GM12878 (cell line): ENCODE measurements around the gene PSMD11. TPM values are rescaled to one million over a fixed set of nuclear protein-coding genes. Genes with fewer than 3 reads are reported as not detected.
A peak's percentile ranks its signal among the peaks of the same experiment; 100 is the strongest.
"Not testable (repeated sequence)": the region's sequence is repeated elsewhere in the genome, so short reads cannot be mapped to it uniquely, and the experiment has no call there.

Experiments used
- ATAC-seq: fragments of 200-7000 bp; cut with Tn5 transposase; 3 replicates; pipeline ENCODE4 v1.9.1; 2020; ENCODE audit warnings: mild to moderate bottlenecking, moderate library complexity
- BruUV-seq: library from RNA; stranded (reverse); fragments of 400-500 nt; replicated peaks from 2 replicates; lab custom pipeline; 2021; lab: Mats Ljungman, UMichigan
- CTCF ChIA-PET: fragments of 300-600 bp; sonication (Branson Sonifier 250); formaldehyde crosslinking; extraction: SDS; loops from one replicate; lab custom pipeline; 2021; ENCODE audit warnings: inconsistent platforms; lab: Yijun Ruan, JAX
- POLR2A ChIA-PET: fragments of 350-600 bp; formaldehyde crosslinking; extraction: SDS; loops from one replicate; lab custom pipeline; 2021; ENCODE audit warnings: inconsistent platforms; lab: Charles Lee
- RAD21 ChIA-PET: fragments of 300-600 bp; sonication (Branson Sonifier 250); formaldehyde crosslinking; loops from one replicate; lab custom pipeline; 2023; ENCODE audit warnings: antibody characterized with exemption; ENCODE audit not compliant: unreplicated experiment; lab: Charles Lee
- SMC1A ChIA-PET: fragments of 300-600 bp; sonication (Branson Sonifier 250); formaldehyde crosslinking; loops from one replicate; lab custom pipeline; 2023; ENCODE audit not compliant: unreplicated experiment, uncharacterized antibody; lab: Charles Lee
- DNase-seq: peaks from one replicate; pipeline ENCODE4 v3.0.0-alpha.2; 2011; ENCODE audit warnings: low read depth, low spot score
- FAIRE-seq: peaks from 3 replicates; lab custom pipeline; 2011; peaks lifted over from hg19 to GRCh38; lab: Jason Lieb, UNC
- H2AFZ ChIP-seq: 2 replicates; pipeline ENCODE4 v1.6.0; 2011; ENCODE audit warnings: low read depth, low read length, control low read depth; ENCODE audit not compliant: control insufficient read depth
- H3K27ac ChIP-seq: 2 replicates; pipeline ENCODE4 v1.5.1; 2011; ENCODE audit warnings: control low read depth; ENCODE audit not compliant: control insufficient read depth, insufficient read depth
- H3K27me3 ChIP-seq, 2 experiments: replicated peaks in 1 of 2; 2 replicates each; pipeline versions ENCODE4 v1.6.0 to v1.6.1; 2011; ENCODE audit warnings: low read length in 1 of 2; ENCODE audit not compliant: control insufficient read depth in 2 of 2, insufficient read depth in 2 of 2
- H3K36me3 ChIP-seq, 2 experiments: 2 replicates each; pipeline ENCODE4 v1.5.1; 2011; ENCODE audit warnings: low read length in 1 of 2; ENCODE audit not compliant: control insufficient read depth in 2 of 2, insufficient read depth in 2 of 2
- H3K4me1 ChIP-seq: 2 replicates; pipeline ENCODE4 v1.6.1; 2011; ENCODE audit warnings: mild to moderate bottlenecking, low read length, moderate library complexity, mixed read lengths; ENCODE audit not compliant: control insufficient read depth, insufficient read depth
- H3K4me2 ChIP-seq: 2 replicates; pipeline ENCODE4 v1.6.0; 2011; ENCODE audit warnings: control low read depth; ENCODE audit not compliant: control insufficient read depth, insufficient read depth
- H3K4me3 ChIP-seq: fragments of 200-600 bp; sonication (generic); 2 replicates; pipeline ENCODE4 v1.5.1; 2016
- H3K79me2 ChIP-seq: 2 replicates; pipeline ENCODE4 v1.6.0; 2011; ENCODE audit warnings: low read length; ENCODE audit not compliant: control insufficient read depth, insufficient read depth
- H3K9ac ChIP-seq: 2 replicates; pipeline ENCODE4 v1.8.0; 2011; ENCODE audit warnings: low read length, control low read depth, mixed read lengths; ENCODE audit not compliant: control insufficient read depth, insufficient read depth
- H3K9me3 ChIP-seq: replicated peaks from 3 replicates; pipeline ENCODE4 v1.5.1; 2011; ENCODE audit warnings: mild to moderate bottlenecking, low read length; ENCODE audit not compliant: control insufficient read depth, insufficient read depth
- H4K20me1 ChIP-seq: 2 replicates; pipeline ENCODE4 v1.6.0; 2011; ENCODE audit not compliant: control insufficient read depth, insufficient read depth
- CREB1 ChIP-seq: IDR thresholded peaks from 2 replicates; pipeline ENCODE4 v1.6.1; 2012; ENCODE audit warnings: low read depth, mild to moderate bottlenecking, inconsistent platforms
- SIN3A ChIP-seq: IDR thresholded peaks from 2 replicates; pipeline ENCODE4 v1.6.1; 2012; ENCODE audit warnings: low read depth, low read length, improper control_type of control experiment
- WGBS: methylation state at CpG from one replicate; pipeline ENCODE4 v1.1.6; 2016; ENCODE audit warnings: low lambda C conversion rate; ENCODE audit not compliant: insufficient replicate concordance, insufficient coverage; ENCODE audit errors: missing lambda C conversion rate; 5-methylcytosine and 5-hydroxymethylcytosine counted together
- in situ Hi-C: fragments of 300-500 bp; cut with MboI; formaldehyde crosslinking; loops from 9 replicates; pipeline ENCODE4 v1.14.3; 2018; ENCODE audit warnings: mixed read lengths
- intact Hi-C: fragments of 100-400 bp; cut with micrococcal nuclease; formaldehyde crosslinking; loops from one replicate; pipeline ENCODE4 v1.14.2; 2022; ENCODE audit not compliant: unreplicated experiment
- polyA plus RNA-seq, 11 experiments: library from polyadenylated mRNA; depleted of rRNA in 4 of 11; unstranded in 6 of 11; stranded (reverse) in 5 of 11; fragments of >200 nt; fragmentation: Nextera tagmentation in 4 of 11; fragmentation: Illumina TruSeq in 1 of 11; extraction: Ambion mirVana in 4 of 11; extraction: Trizol in 1 of 11; gene quantifications; 1 replicate in 1 of 11; 2 replicates in 10 of 11; pipeline versions ENCODE4 v1.2.1 to v1.2.3, GENCODE V29; 2011 to 2016; ENCODE audit warnings: inconsistent platforms in 2 of 11, missing spikeins in 2 of 11, low read depth in 1 of 11
- total RNA-seq, 4 experiments: library from RNA; depleted of rRNA in 3 of 4; stranded (reverse); fragments of >200 nt in 3 of 4; fragmentation: Illumina TruSeq in 1 of 4; extraction: Trizol in 1 of 4; gene quantifications; 2 replicates each; pipeline versions ENCODE4 v1.2.1 to v1.2.3, GENCODE V29; 2013 to 2021
- TF ChIP-seq, protein P1 (sequence below): fragments of 450-650 bp; IDR thresholded peaks from 2 replicates; pipeline ENCODE4 v1.6.1; 2016; ENCODE audit warnings: mild to moderate bottlenecking, moderate library complexity, borderline replicate concordance

Gene PSMD11
- total and polyA plus RNA-seq, 10 of the 15 experiments (the other 5 are each of a cell fraction or from before 2014, with no cell fraction given), result 84.1 to 319 (median 120) TPM

DNA sequence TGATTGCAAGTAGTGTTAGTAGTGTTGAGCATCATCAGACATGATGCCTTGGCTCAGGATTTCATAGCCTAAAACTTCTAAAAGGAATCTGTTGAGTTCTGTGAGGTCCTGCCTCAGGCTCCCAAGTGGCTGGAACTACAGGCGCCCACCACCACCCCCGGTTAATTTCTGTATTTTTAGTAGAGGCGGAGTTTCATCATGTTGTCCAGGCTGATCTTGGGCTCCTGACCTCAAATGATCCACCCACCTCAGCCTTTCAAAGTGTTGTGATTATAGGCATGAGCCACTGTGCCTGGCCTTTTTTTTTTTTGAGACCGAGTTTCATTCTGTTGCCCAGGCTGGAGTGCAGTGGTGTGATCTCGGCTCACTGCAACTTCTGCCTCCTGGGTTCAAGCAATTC is 5.7 kb downstream of the PSMD11 start (continued):
- TF ChIP-seq CREB1, result no peak

DNA sequence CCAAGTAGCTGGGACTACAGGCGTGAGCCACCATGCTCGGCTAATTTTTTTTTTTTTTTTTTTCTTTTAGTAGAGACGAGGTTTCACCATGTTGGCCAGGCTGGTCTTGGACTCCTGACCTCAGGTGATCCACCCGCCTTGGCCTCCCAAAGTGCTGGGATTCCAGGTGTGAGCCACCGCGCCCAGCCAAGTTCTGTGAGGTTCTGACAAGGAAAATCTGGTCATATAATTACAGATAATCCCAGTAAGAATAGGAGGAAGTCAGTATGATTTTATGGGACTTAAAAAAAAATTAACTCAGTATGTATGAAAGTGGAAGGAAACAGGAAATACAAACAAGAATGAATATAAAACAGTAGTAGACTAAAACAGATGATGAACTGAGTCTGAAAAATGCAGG is 6.1 kb downstream of the PSMD11 start:
- H2AFZ ChIP-seq, ATAC-seq, H3K9ac ChIP-seq, DNase-seq, H3K27me3 ChIP-seq, intact Hi-C loops, H4K20me1 ChIP-seq, H3K9me3 ChIP-seq, SMC1A ChIA-PET, BruUV-seq, RAD21 ChIA-PET, H3K4me3 ChIP-seq, FAIRE-seq, H3K4me1 ChIP-seq, H3K27ac ChIP-seq, H3K4me2 ChIP-seq: not testable (repeated sequence)
- Histone ChIP-seq H3K36me3 (peaks cover 7 to 18% of the 10 kb centered on the region in 2 experiments), H3K79me2 (peaks cover 37% of the 10 kb centered on the region)
- in situ Hi-C loops, result loop anchor here (25.0 kb wide), 1 partner anchor 462 kb away; no protein-coding TSS in a partner anchor
- 98% methylated on average over 4 of the region's 6 CpGs for WGBS
- POLR2A ChIA-PET, result interaction anchor here (0.7 kb wide), 1 partner anchor 197 kb away, joined by 3 read pairs; no protein-coding TSS in a partner anchor
- CTCF ChIA-PET, result interaction anchor here (0.6 kb wide), 1 partner anchor 321 kb away, joined by 3 read pairs; no protein-coding TSS in a partner anchor

DNA sequence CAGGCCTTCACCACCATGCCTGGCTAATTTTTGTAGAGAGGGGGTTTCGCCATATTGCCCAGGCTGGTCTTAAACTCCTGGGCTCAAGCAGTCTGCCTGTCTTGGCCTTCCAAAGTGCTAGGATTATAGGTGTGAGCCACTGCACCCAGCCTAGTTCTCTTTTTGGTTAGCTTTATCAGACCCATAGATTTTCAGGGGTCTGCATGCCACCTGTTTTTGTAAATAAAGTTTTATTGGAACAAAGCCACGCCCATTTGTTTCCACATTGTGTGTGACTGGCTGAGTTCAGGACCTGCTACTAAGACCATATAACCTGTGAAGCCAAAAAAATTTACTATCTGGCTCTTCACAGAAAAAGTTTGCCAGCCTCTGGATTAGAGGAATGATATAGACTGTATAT is 7.6 kb downstream of the PSMD11 start:
- CTCF ChIA-PET, result interaction anchor here (3.9 kb wide), 1 partner anchor 11 kb away, joined by 25 read pairs; no protein-coding TSS in a partner anchor
- ATAC-seq, result no peak
- H3K4me2 ChIP-seq, result no peak overlapping the region
- H2AFZ ChIP-seq, result no peak overlapping the region
- no peak for FAIRE-seq
- SMC1A ChIA-PET, result no interaction called here
- no peak for TF ChIP-seq SIN3A
- TF ChIP-seq, protein P1, sequence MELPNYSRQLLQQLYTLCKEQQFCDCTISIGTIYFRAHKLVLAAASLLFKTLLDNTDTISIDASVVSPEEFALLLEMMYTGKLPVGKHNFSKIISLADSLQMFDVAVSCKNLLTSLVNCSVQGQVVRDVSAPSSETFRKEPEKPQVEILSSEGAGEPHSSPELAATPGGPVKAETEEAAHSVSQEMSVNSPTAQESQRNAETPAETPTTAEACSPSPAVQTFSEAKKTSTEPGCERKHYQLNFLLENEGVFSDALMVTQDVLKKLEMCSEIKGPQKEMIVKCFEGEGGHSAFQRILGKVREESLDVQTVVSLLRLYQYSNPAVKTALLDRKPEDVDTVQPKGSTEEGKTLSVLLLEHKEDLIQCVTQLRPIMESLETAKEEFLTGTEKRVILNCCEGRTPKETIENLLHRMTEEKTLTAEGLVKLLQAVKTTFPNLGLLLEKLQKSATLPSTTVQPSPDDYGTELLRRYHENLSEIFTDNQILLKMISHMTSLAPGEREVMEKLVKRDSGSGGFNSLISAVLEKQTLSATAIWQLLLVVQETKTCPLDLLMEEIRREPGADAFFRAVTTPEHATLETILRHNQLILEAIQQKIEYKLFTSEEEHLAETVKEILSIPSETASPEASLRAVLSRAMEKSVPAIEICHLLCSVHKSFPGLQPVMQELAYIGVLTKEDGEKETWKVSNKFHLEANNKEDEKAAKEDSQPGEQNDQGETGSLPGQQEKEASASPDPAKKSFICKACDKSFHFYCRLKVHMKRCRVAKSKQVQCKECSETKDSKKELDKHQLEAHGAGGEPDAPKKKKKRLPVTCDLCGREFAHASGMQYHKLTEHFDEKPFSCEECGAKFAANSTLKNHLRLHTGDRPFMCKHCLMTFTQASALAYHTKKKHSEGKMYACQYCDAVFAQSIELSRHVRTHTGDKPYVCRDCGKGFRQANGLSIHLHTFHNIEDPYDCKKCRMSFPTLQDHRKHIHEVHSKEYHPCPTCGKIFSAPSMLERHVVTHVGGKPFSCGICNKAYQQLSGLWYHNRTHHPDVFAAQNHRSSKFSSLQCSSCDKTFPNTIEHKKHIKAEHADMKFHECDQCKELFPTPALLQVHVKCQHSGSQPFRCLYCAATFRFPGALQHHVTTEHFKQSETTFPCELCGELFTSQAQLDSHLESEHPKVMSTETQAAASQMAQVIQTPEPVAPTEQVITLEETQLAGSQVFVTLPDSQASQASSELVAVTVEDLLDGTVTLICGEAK, result peak; percentile 85
- no peak overlapping the region for H3K27ac ChIP-seq
- no peak for DNase-seq
- peaks cover 7 to 20% of the 10 kb centered on the region in 2 experiments for H3K36me3 ChIP-seq
- no TSS peak for BruUV-seq
- H3K27me3 ChIP-seq, result no peaks in the 10 kb centered on the region
- no peaks in the 10 kb centered on the region for H3K9me3 ChIP-seq
- H4K20me1 ChIP-seq, result no peaks in the 10 kb centered on the region; the same call in 1 of the 2 replicates
- H3K79me2 ChIP-seq, result peaks cover 22% of the 10 kb centered on the region
- no peak overlapping the region for H3K9ac ChIP-seq
- 100% methylated on average over 2 of the region's 2 CpGs for WGBS
- intact Hi-C loops (no loop called here), in situ Hi-C loops (loop anchor here (25.0 kb wide), 1 partner anchor 460 kb away; no protein-coding TSS in a partner anchor)
- RAD21 ChIA-PET, result no interaction called here
- H3K4me1 ChIP-seq, result no peaks in the 10 kb centered on the region; the same call in 1 of the 2 replicates
- H3K4me3 ChIP-seq, result no peak overlapping the region
- POLR2A ChIA-PET, result no interaction called here
